Measurements from ENCODE around the gene HDAC9. TPM values are rescaled to one million over a fixed set of nuclear protein-coding genes. Genes with fewer than 3 reads are reported as not detected.

HDAC9 gene
- total RNA-seq, 1 experiment from 2014 or later: 17.1 TPM

DNA sequence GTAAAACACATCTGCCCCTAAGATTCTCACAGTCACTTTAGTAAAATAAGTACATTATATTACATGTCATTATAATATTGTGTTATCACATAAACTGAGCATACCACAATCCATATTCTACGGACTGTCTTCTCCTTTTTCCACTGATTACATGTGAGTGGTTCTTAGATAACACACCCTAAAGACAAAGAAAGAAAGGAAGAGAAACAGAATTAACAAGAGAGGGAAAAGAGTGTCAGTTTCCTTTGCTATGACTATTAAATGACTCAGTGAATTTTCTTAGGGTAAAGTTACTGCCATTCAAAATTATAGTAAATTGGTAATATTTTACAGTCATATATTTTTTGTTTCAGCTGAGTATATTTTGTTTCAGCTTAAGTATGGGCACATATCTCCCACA lies 353.6 kb downstream of the HDAC9 start:
- in situ Hi-C loops (cut with HindIII; ENCODE audit: low pct_unique_long_range_greater_than_20kb, low sequenced_read_pairs): no loop called here
- ChIA-PET POLR2A (interaction anchor here (0.7 kb wide), 1 partner anchor 131 kb away, joined by 11 read pairs; no protein-coding TSS in a partner anchor), CTCF (no interaction called here)
- Histone ChIP-seq H3K4me3 (ENCODE audit: low read depth in 2 of 2, low read length in 2 of 2) (no peak overlapping the region), H3K4me1 (ENCODE audit: control insufficient read depth, insufficient read depth, low read length) (no peaks in the 10 kb centered on the region), H3K27me3 (ENCODE audit: control insufficient read depth, insufficient read depth, low read length) (no peaks in the 10 kb centered on the region), H3K36me3 (ENCODE audit: control insufficient read depth, insufficient read depth, low read length) (no peaks in the 10 kb centered on the region), H3K9me3 (ENCODE audit: control insufficient read depth, insufficient read depth, low read depth, low read length) (no peaks in the 10 kb centered on the region), H3K27ac (ENCODE audit: low read length) (no peak overlapping the region)
- TF ChIP-seq, protein P1, sequence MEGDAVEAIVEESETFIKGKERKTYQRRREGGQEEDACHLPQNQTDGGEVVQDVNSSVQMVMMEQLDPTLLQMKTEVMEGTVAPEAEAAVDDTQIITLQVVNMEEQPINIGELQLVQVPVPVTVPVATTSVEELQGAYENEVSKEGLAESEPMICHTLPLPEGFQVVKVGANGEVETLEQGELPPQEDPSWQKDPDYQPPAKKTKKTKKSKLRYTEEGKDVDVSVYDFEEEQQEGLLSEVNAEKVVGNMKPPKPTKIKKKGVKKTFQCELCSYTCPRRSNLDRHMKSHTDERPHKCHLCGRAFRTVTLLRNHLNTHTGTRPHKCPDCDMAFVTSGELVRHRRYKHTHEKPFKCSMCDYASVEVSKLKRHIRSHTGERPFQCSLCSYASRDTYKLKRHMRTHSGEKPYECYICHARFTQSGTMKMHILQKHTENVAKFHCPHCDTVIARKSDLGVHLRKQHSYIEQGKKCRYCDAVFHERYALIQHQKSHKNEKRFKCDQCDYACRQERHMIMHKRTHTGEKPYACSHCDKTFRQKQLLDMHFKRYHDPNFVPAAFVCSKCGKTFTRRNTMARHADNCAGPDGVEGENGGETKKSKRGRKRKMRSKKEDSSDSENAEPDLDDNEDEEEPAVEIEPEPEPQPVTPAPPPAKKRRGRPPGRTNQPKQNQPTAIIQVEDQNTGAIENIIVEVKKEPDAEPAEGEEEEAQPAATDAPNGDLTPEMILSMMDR (IDR thresholded peaks at IDR 0.05): no peak
- TF ChIP-seq SIN3A (IDR thresholded peaks at IDR 0.05; ENCODE audit: borderline replicate concordance, insufficient read depth, low read depth, low read length): no peak
- TF ChIP-seq, protein P2, sequence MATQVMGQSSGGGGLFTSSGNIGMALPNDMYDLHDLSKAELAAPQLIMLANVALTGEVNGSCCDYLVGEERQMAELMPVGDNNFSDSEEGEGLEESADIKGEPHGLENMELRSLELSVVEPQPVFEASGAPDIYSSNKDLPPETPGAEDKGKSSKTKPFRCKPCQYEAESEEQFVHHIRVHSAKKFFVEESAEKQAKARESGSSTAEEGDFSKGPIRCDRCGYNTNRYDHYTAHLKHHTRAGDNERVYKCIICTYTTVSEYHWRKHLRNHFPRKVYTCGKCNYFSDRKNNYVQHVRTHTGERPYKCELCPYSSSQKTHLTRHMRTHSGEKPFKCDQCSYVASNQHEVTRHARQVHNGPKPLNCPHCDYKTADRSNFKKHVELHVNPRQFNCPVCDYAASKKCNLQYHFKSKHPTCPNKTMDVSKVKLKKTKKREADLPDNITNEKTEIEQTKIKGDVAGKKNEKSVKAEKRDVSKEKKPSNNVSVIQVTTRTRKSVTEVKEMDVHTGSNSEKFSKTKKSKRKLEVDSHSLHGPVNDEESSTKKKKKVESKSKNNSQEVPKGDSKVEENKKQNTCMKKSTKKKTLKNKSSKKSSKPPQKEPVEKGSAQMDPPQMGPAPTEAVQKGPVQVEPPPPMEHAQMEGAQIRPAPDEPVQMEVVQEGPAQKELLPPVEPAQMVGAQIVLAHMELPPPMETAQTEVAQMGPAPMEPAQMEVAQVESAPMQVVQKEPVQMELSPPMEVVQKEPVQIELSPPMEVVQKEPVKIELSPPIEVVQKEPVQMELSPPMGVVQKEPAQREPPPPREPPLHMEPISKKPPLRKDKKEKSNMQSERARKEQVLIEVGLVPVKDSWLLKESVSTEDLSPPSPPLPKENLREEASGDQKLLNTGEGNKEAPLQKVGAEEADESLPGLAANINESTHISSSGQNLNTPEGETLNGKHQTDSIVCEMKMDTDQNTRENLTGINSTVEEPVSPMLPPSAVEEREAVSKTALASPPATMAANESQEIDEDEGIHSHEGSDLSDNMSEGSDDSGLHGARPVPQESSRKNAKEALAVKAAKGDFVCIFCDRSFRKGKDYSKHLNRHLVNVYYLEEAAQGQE (IDR thresholded peaks at IDR 0.05; ENCODE audit: insufficient read depth in 1 of 2, low read depth in 2 of 2, low read length in 1 of 2): no peak
- intact Hi-C loops (cut with micrococcal nuclease; ENCODE audit: unreplicated experiment): no loop called here
- BruUV-seq (replicated peaks): no TSS peak
- DNase-seq (ENCODE audit: low read depth, low spot score) (no peak), ATAC-seq (no peak)

DNA sequence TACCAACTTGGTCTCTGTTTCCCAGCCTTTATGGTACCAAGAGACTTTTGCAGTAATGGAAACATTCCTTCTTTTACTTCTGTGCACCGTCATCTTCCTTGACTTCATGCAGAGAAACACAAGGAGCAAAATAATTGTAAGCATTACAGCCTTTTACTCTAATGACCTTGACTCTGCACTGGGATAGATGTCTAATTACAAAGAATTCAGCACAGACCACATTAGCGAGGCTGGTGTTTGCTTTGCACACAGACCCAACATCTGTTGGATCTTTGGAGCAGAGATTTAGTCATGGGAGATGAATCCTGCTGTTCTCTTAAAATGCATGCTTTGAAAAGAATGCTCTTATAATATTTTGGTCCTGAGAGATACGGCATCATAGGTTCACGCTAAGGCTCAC lies 360.2 kb downstream of the HDAC9 start:
- TF ChIP-seq, protein P1 (IDR thresholded peaks at IDR 0.05): no peak
- TF ChIP-seq SIN3A (IDR thresholded peaks at IDR 0.05; ENCODE audit: borderline replicate concordance, insufficient read depth, low read depth, low read length) (no peak), TCF7L2 (IDR thresholded peaks at IDR 0.05; ENCODE audit: low read depth, low read length) (no peak)
- TF ChIP-seq, protein P2 (IDR thresholded peaks at IDR 0.05; ENCODE audit: insufficient read depth in 1 of 2, low read depth in 2 of 2, low read length in 1 of 2): no peak
- no peaks in the 10 kb centered on the region for H3K36me3 ChIP-seq (ENCODE audit: control insufficient read depth, insufficient read depth, low read length)
- intact Hi-C loops (cut with micrococcal nuclease; ENCODE audit: unreplicated experiment): no loop called here
- no peak for DNase-seq (ENCODE audit: low read depth, low spot score)
- ChIA-PET CTCF (no interaction called here), POLR2A (no interaction called here)
- H3K27ac ChIP-seq (ENCODE audit: low read length): no peak overlapping the region
- H3K27me3 ChIP-seq (ENCODE audit: control insufficient read depth, insufficient read depth, low read length): no peaks in the 10 kb centered on the region
- in situ Hi-C loops (cut with HindIII; ENCODE audit: low pct_unique_long_range_greater_than_20kb, low sequenced_read_pairs): no loop called here
- ATAC-seq: no peak
- H3K9me3 ChIP-seq (ENCODE audit: control insufficient read depth, insufficient read depth, low read depth, low read length): no peaks in the 10 kb centered on the region
- no TSS peak for BruUV-seq (replicated peaks)
- H3K4me1 ChIP-seq (ENCODE audit: control insufficient read depth, insufficient read depth, low read length): no peaks in the 10 kb centered on the region
- H3K4me3 ChIP-seq (ENCODE audit: low read depth in 2 of 2, low read length in 2 of 2): no peak overlapping the region
